Endothelial cell of umbilical vein (primary cell): Measurements from ENCODE around the gene FZR1. TPM values are rescaled to one million over a fixed set of nuclear protein-coding genes. Genes with fewer than 3 reads are reported as not detected.

Source experiments
- BruUV-seq: library from RNA; stranded (reverse); fragments of 400-500 nt; replicated peaks from 2 replicates; lab custom pipeline; 2021; lab: Mats Ljungman, UMichigan
- CTCF ChIA-PET: fragments of 300-600, 350-600 bp; sonication (Branson Sonifier 250); formaldehyde crosslinking; loops from one replicate; lab custom pipeline; 2021; ENCODE audit warnings: antibody characterized with exemption, inconsistent platforms; lab: Charles Lee
- POLR2A ChIA-PET: fragments of 300-600, 350-600 bp; sonication (Branson Sonifier 250); formaldehyde crosslinking; loops from one replicate; lab custom pipeline; 2021; ENCODE audit warnings: antibody characterized with exemption, inconsistent platforms; lab: Charles Lee
- DNase-seq: peaks from one replicate; pipeline ENCODE4 v3.0.0-alpha.2; 2011; ENCODE audit warnings: low read depth, low spot score
- FAIRE-seq: peaks from 2 replicates; lab custom pipeline; 2011; peaks lifted over from hg19 to GRCh38; lab: Jason Lieb, UNC
- H2AFZ ChIP-seq: 2 replicates; pipeline ENCODE4 v1.6.0; 2012; ENCODE audit warnings: low read depth, low read length, control low read depth, inconsistent platforms
- H3K27ac ChIP-seq: 2 replicates; pipeline ENCODE4 v1.5.1; 2011; ENCODE audit warnings: low read depth, mild to moderate bottlenecking, control low read depth, low read length, moderate library complexity; ENCODE audit not compliant: insufficient read depth
- H3K27me3 ChIP-seq, 2 experiments: 2 replicates each; pipeline versions ENCODE4 v1.6.0 to v1.6.1; 2011; ENCODE audit warnings: low read length in 2 of 2, mixed read lengths in 1 of 2; ENCODE audit not compliant: control insufficient read depth in 2 of 2, insufficient read depth in 2 of 2
- H3K36me3 ChIP-seq, 2 experiments: 2 replicates in 1 of 2; 3 replicates in 1 of 2; pipeline ENCODE4 v1.5.1; 2011; ENCODE audit warnings: low read length in 2 of 2, mild to moderate bottlenecking in 1 of 2, moderate library complexity in 1 of 2; ENCODE audit not compliant: control insufficient read depth in 2 of 2, insufficient read depth in 2 of 2; ENCODE audit errors: extremely low read depth in 1 of 2
- H3K4me1 ChIP-seq: 3 replicates; pipeline ENCODE4 v1.5.1; 2011; ENCODE audit warnings: mild to moderate bottlenecking, low read length; ENCODE audit not compliant: control insufficient read depth, insufficient read depth; ENCODE audit errors: extremely low read depth
- H3K4me2 ChIP-seq: 2 replicates; pipeline ENCODE4 v1.6.1; 2011; ENCODE audit warnings: low read length, control low read depth, mixed read lengths; ENCODE audit not compliant: insufficient read depth
- H3K4me3 ChIP-seq, 3 experiments: fragments of 200-600 bp in 1 of 3; sonication (generic), shearing (Covaris generic) in 1 of 3; replicated peaks in 1 of 3; 2 replicates each; pipeline ENCODE4 v1.5.1; 2011 to 2016; ENCODE audit warnings: control low read depth in 3 of 3, low read length in 3 of 3, mild to moderate bottlenecking in 2 of 3, inconsistent platforms in 1 of 3, low read depth in 1 of 3, moderate library complexity in 1 of 3; ENCODE audit not compliant: insufficient read depth in 1 of 3
- H3K79me2 ChIP-seq: 2 replicates; pipeline ENCODE4 v1.6.0; 2012; ENCODE audit warnings: low read length, inconsistent platforms; ENCODE audit not compliant: control insufficient read depth, insufficient read depth
- H3K9ac ChIP-seq: replicated peaks from 2 replicates; pipeline ENCODE3; 2011; ENCODE audit warnings: low read length, control low read depth; ENCODE audit not compliant: insufficient read depth; ENCODE audit errors: extremely low read depth
- H3K9me1 ChIP-seq: replicated peaks from 3 replicates; pipeline ENCODE4 v1.6.0; 2011; ENCODE audit warnings: mild to moderate bottlenecking, low read length; ENCODE audit not compliant: control insufficient read depth, insufficient read depth; ENCODE audit errors: extremely low read depth
- H3K9me3 ChIP-seq: replicated peaks from 2 replicates; pipeline ENCODE4 v1.5.1; 2012; ENCODE audit warnings: low read length, inconsistent platforms; ENCODE audit not compliant: control insufficient read depth, insufficient read depth
- H4K20me1 ChIP-seq: replicated peaks from 2 replicates; pipeline ENCODE3; 2011; ENCODE audit warnings: mild to moderate bottlenecking, low read length; ENCODE audit not compliant: control insufficient read depth, insufficient read depth; ENCODE audit errors: extremely low read depth
- EZH2 ChIP-seq: IDR thresholded peaks from 2 replicates; pipeline ENCODE4 v1.6.1; 2012; ENCODE audit warnings: borderline replicate concordance, low read depth, mild to moderate bottlenecking, moderate library complexity, low read length, inconsistent platforms; ENCODE audit not compliant: severe bottlenecking
- FOS ChIP-seq: IDR thresholded peaks from 2 replicates; pipeline ENCODE4 v1.6.1; 2011; ENCODE audit warnings: mild to moderate bottlenecking, low read length, moderate library complexity, borderline replicate concordance; ENCODE audit not compliant: insufficient read depth
- GATA2 ChIP-seq: IDR thresholded peaks from 2 replicates; pipeline ENCODE4 v1.7.0; 2011; ENCODE audit warnings: low read depth, mild to moderate bottlenecking, moderate library complexity, mixed read lengths, low read length; ENCODE audit not compliant: insufficient read length, insufficient read depth
- JUN ChIP-seq: IDR thresholded peaks from 2 replicates; pipeline ENCODE4 v1.6.1; 2011; ENCODE audit warnings: borderline replicate concordance, low read depth; ENCODE audit not compliant: insufficient read length, insufficient read depth
- MYC ChIP-seq: IDR thresholded peaks from one replicate; pipeline ENCODE4 v1.6.1; 2011; ENCODE audit warnings: mild to moderate bottlenecking, low read depth, low read length
- POLR2A ChIP-seq: IDR thresholded peaks from 2 replicates; pipeline ENCODE4 v1.6.1; 2012; ENCODE audit warnings: low read depth, mild to moderate bottlenecking, control low read depth, low read length
- POLR2AphosphoS5 ChIP-seq: IDR thresholded peaks from 2 replicates; pipeline ENCODE4 v1.6.1; 2012; ENCODE audit warnings: low read depth, mild to moderate bottlenecking, control low read depth, low read length, moderate library complexity; ENCODE audit not compliant: insufficient read depth
- dilution Hi-C: fragments of 300-500 bp; cut with MboI; formaldehyde crosslinking; loops from one replicate; pipeline ENCODE4 v1.15.0; 2019; ENCODE audit warnings: low sequenced_read_pairs; ENCODE audit not compliant: extremely low pct_ligation_motif_present
- intact Hi-C: fragments of 100-400 bp; cut with micrococcal nuclease; formaldehyde crosslinking; loops from one replicate; pipeline ENCODE4 v1.10.0; 2022
- polyA plus RNA-seq, 4 experiments: library from polyadenylated mRNA; depleted of rRNA in 3 of 4; stranded (reverse) in 3 of 4; unstranded in 1 of 4; fragments of >200 nt; gene quantifications; 2 replicates each; pipeline versions ENCODE4 v1.2.1 to v1.2.3, GENCODE V29; 2011 to 2012; ENCODE audit warnings: missing spikeins in 1 of 4
- total RNA-seq: library from RNA; stranded (reverse); gene quantifications from 2 replicates; pipeline ENCODE4 v1.2.3, GENCODE V29; 2021
- TF ChIP-seq, protein P1 (sequence below): IDR thresholded peaks from 2 replicates; pipeline ENCODE4 v1.6.1; 2011; ENCODE audit not compliant: insufficient read depth, insufficient read length
- TF ChIP-seq, protein P2 (sequence below), 2 donors: IDR thresholded peaks; 1 replicate in 1 of 2; 2 replicates in 1 of 2; pipeline ENCODE4 v1.5.1; 2011; ENCODE audit warnings: low read length in 2 of 2, mild to moderate bottlenecking in 2 of 2, moderate library complexity in 2 of 2, control low read depth in 1 of 2, inconsistent platforms in 1 of 2, low read depth in 1 of 2; ENCODE audit not compliant: insufficient read depth in 1 of 2; ENCODE audit errors: extremely low read depth in 1 of 2

Gene FZR1
- total and polyA plus RNA-seq, 2 donors (not counting 3 experiments of a cell fraction or from before 2014, with no cell fraction given) = 35.9 to 60.4 TPM

DNA sequence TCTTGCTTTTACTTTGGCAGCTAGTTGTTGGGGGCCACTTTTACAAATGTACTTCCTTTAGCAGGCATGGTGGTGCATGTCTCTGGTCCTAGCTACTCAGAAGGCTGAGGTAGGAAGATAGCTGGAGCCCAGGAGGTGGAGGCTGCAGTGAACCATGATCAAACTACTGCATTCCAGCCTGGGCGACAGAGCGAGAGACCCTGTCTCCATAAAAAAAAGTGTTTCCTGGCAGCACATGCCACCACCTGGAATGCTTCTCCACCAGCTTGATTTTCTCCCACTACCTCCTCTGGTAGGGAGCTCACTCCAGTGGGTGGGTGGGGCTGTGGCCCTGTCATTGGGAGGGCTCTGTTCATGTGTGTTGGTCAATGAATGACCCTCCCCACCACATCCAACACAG is 12.5 kb downstream of the FZR1 start:
- dilution Hi-C loops (no loop called here), intact Hi-C loops (no loop called here)
- Histone ChIP-seq H3K27me3 (no peaks in the 10 kb centered on the region), H3K4me1 (no peaks in the 10 kb centered on the region), H3K79me2 (peaks cover 76% of the 10 kb centered on the region), H3K36me3 (peaks cover 0 to 27% of the 10 kb centered on the region in 2 experiments), H3K4me2 (no peak overlapping the region), H2AFZ (no peak overlapping the region), H4K20me1 (no peaks in the 10 kb centered on the region), H3K9me1 (no peaks in the 10 kb centered on the region), H3K9me3 (no peaks in the 10 kb centered on the region), H3K4me3 (no peak overlapping the region), H3K27ac (no peak overlapping the region), H3K9ac (no peak overlapping the region)
- no TSS peak for BruUV-seq
- FAIRE-seq (no peak), DNase-seq (no peak)
- POLR2A ChIA-PET = no interaction called here
- CTCF ChIA-PET = no interaction called here
- TF ChIP-seq GATA2 = no peak
- no peak for TF ChIP-seq EZH2
- TF ChIP-seq, protein P1, sequence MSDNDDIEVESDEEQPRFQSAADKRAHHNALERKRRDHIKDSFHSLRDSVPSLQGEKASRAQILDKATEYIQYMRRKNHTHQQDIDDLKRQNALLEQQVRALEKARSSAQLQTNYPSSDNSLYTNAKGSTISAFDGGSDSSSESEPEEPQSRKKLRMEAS = no peak
- no peak for TF ChIP-seq POLR2AphosphoS5
- TF ChIP-seq, protein P2, sequence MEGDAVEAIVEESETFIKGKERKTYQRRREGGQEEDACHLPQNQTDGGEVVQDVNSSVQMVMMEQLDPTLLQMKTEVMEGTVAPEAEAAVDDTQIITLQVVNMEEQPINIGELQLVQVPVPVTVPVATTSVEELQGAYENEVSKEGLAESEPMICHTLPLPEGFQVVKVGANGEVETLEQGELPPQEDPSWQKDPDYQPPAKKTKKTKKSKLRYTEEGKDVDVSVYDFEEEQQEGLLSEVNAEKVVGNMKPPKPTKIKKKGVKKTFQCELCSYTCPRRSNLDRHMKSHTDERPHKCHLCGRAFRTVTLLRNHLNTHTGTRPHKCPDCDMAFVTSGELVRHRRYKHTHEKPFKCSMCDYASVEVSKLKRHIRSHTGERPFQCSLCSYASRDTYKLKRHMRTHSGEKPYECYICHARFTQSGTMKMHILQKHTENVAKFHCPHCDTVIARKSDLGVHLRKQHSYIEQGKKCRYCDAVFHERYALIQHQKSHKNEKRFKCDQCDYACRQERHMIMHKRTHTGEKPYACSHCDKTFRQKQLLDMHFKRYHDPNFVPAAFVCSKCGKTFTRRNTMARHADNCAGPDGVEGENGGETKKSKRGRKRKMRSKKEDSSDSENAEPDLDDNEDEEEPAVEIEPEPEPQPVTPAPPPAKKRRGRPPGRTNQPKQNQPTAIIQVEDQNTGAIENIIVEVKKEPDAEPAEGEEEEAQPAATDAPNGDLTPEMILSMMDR (IDR thresholded peaks at IDR 0.05; ENCODE audit: extremely low read depth in 1 of 2, insufficient read depth in 1 of 2, low read depth in 1 of 2, low read length in 2 of 2) = no peak

DNA sequence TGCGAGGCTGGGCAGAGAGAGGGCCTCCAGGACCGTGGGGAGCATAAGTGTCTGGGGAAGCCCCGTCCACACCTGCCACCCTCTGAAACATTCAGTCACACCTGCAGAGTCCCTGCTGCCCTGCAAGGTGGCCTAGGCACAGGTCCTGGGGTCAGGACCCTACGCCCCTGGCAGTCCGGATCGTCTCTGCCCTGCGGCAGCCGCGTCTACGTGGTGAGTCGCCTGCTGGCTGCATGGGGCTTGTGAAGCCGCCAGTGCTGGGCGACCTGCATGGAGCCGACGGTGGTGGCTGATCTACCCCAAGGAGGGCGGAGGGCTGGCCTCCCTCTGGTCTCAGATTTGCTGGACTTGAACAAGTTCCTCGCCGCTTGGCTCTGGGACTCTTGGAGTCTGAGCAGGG is 13.0 kb downstream of the FZR1 start:
- Histone ChIP-seq H2AFZ (no peak overlapping the region), H3K36me3 (peaks cover 0 to 31% of the 10 kb centered on the region in 2 experiments), H3K27ac (no peak overlapping the region), H3K79me2 (peaks cover 71% of the 10 kb centered on the region), H3K4me1 (no peaks in the 10 kb centered on the region), H3K9me1 (no peaks in the 10 kb centered on the region), H3K27me3 (no peaks in the 10 kb centered on the region), H3K4me3 (no peak overlapping the region), H3K9me3 (no peaks in the 10 kb centered on the region), H3K9ac (no peak overlapping the region), H3K4me2 (no peak overlapping the region), H4K20me1 (no peaks in the 10 kb centered on the region)
- dilution Hi-C loops (no loop called here), intact Hi-C loops (no loop called here)
- BruUV-seq = no TSS peak
- ChIA-PET CTCF (no interaction called here), POLR2A (no interaction called here)
- FAIRE-seq (no peak), DNase-seq (no peak)
- TF ChIP-seq, protein P2 (IDR thresholded peaks at IDR 0.05; ENCODE audit: extremely low read depth in 1 of 2, insufficient read depth in 1 of 2, low read depth in 1 of 2, low read length in 2 of 2) = no peak
- no peak for TF ChIP-seq POLR2A
- TF ChIP-seq JUN = no peak
- no peak for TF ChIP-seq GATA2
- TF ChIP-seq, protein P1 = no peak
- no peak for TF ChIP-seq MYC
- no peak for TF ChIP-seq POLR2AphosphoS5
- TF ChIP-seq FOS = no peak
- TF ChIP-seq EZH2 = no peak
